ENCODE measurements around the gene FOXB2. TPM values are rescaled to one million over a fixed set of nuclear protein-coding genes. Genes with fewer than 3 reads are reported as not detected.

The FOXB2 gene
- total and polyA plus RNA-seq, 12 donors: not detected

- WGBS, 2 donors: 4 to 6% methylated on average over 37 of the region's 37 CpGs
These were observed 2.7 kb downstream of the FOXB2 start for GRCh38 chr9:77021922-77022782.

GRCh38 chr9:77022783-77023440, 3.5 kb downstream of the FOXB2 start:
- Histone ChIP-seq H3K4me3 (no peak overlapping the region), H3K27ac (no peak overlapping the region), H3K4me1 (peaks cover 4 to 47% (median 32%) of the 10 kb centered on the region in 9 donors), H3K27me3 (peaks cover 42 to 100% (median 92%) of the 10 kb centered on the region in 7 donors), H3K9me3 (no peaks in the 10 kb centered on the region), H3K36me3 (no peaks in the 10 kb centered on the region)
- no peak for TF ChIP-seq CTCF (IDR thresholded peaks at IDR 0.05)
- ATAC-seq: peak in 1 of 8 donors; percentile 30
- WGBS, 2 donors: 3 to 5% methylated on average over 43 of the region's 43 CpGs
- intact Hi-C loops (cut with DNase I): no loop called here
- no peak for DNase-seq

More at GRCh38 chr9:77021922-77022782, 2.7 kb downstream of the FOXB2 start:
- intact Hi-C loops (cut with DNase I): no loop called here
- TF ChIP-seq CTCF (IDR thresholded peaks at IDR 0.05): no peak
- Histone ChIP-seq H3K4me3 (no peak overlapping the region), H3K36me3 (no peaks in the 10 kb centered on the region), H3K27me3 (peaks cover 49 to 100% (median 92%) of the 10 kb centered on the region in 7 donors), H3K27ac (no peak overlapping the region), H3K9me3 (no peaks in the 10 kb centered on the region), H3K4me1 (peaks cover 4 to 50% (median 32%) of the 10 kb centered on the region in 9 donors)
- ATAC-seq (no peak), DNase-seq (no peak)

GRCh38 chr9:77023726-77024125, 4.3 kb downstream of the FOXB2 start:
- TF ChIP-seq CTCF (IDR thresholded peaks at IDR 0.05): no peak
- intact Hi-C loops (cut with DNase I): no loop called here
- no peak overlapping the region for H3K27ac ChIP-seq
- ATAC-seq (no peak), DNase-seq (no peak)
- peaks cover 0 to 39% (median 27%) of the 10 kb centered on the region in 9 donors for H3K4me1 ChIP-seq
- H3K27me3 ChIP-seq: peaks cover 37 to 100% (median 92%) of the 10 kb centered on the region in 7 donors
- 42 to 48% methylated on average over 10 of the region's 10 CpGs for WGBS, 2 donors
- H3K36me3 ChIP-seq: no peaks in the 10 kb centered on the region
- H3K9me3 ChIP-seq: no peaks in the 10 kb centered on the region
- no peak overlapping the region for H3K4me3 ChIP-seq

- 70 to 78% methylated on average over 3 of the region's 3 CpGs for WGBS, 2 donors
- peaks cover 29 to 92% (median 80%) of the 10 kb centered on the region in 7 donors for H3K27me3 ChIP-seq
- no peak for TF ChIP-seq CTCF (IDR thresholded peaks at IDR 0.05)
These were observed 5.5 kb downstream of the FOXB2 start for GRCh38 chr9:77024776-77025545.

More at GRCh38 chr9:77024776-77025545, 5.5 kb downstream of the FOXB2 start:
- H3K4me3 ChIP-seq: no peak overlapping the region
- H3K9me3 ChIP-seq: no peaks in the 10 kb centered on the region
- DNase-seq (no peak), ATAC-seq (no peak)
- H3K36me3 ChIP-seq: no peaks in the 10 kb centered on the region
- intact Hi-C loops (cut with DNase I): no loop called here
- no peak overlapping the region for H3K27ac ChIP-seq
- H3K4me1 ChIP-seq: peaks cover 0 to 28% (median 17%) of the 10 kb centered on the region in 9 donors
